Transverse colon (tissue), 4 donors: ENCODE measurements around the gene MSANTD3. TPM values are rescaled to one million over a fixed set of nuclear protein-coding genes. Genes with fewer than 3 reads are reported as not detected.
"Not testable (repeated sequence)": the region's sequence is repeated elsewhere in the genome, so short reads cannot be mapped to it uniquely, and the experiment has no call there.

Experiments used
- DNase-seq: peaks from one replicate; pipeline ENCODE4 v3.0.0-alpha.2; 2019
- H3K27ac ChIP-seq, 4 donors: fragments of 200-600 bp; sonication (generic); 2 replicates each; pipeline ENCODE4 v1.5.1; 2016 to 2018; ENCODE audit warnings: inconsistent platforms in 4 of 4
- H3K27me3 ChIP-seq: fragments of 200-600 bp; sonication (generic); 2 replicates; pipeline ENCODE4 v1.5.1; 2017; ENCODE audit warnings: inconsistent platforms
- H3K36me3 ChIP-seq, 4 donors: fragments of 200-600 bp; sonication (generic); 2 replicates each; pipeline ENCODE4 v1.5.1; 2017 to 2019; ENCODE audit warnings: inconsistent platforms in 4 of 4
- H3K4me1 ChIP-seq, 4 donors: fragments of 200-600 bp; sonication (generic); 2 replicates each; pipeline ENCODE4 v1.5.1; 2017 to 2020; ENCODE audit warnings: inconsistent platforms in 4 of 4
- H3K4me3 ChIP-seq, 4 donors: fragments of 200-600 bp; sonication (generic); 1 replicate in 1 of 4; 2 replicates in 3 of 4; pipeline versions ENCODE4 v1.5.1 to v1.6.1; 2017 to 2019; ENCODE audit warnings: inconsistent platforms in 4 of 4
- H3K9me3 ChIP-seq, 2 donors: fragments of 200-600 bp; sonication (generic); 2 replicates each; pipeline ENCODE4 v1.5.1; 2017 to 2019; ENCODE audit warnings: inconsistent platforms in 2 of 2
- EP300 ChIP-seq: sonication (generic); formaldehyde crosslinking; IDR thresholded peaks from one replicate; pipeline ENCODE4 v1.6.1; 2017; ENCODE audit warnings: antibody characterized with exemption, low read depth
- POLR2A ChIP-seq: fragments of 450-650 bp; IDR thresholded peaks from one replicate; pipeline ENCODE4 v1.6.1; 2016; ENCODE audit warnings: antibody characterized with exemption, mild to moderate bottlenecking, moderate library complexity
- POLR2AphosphoS5 ChIP-seq, 3 donors: sonication (generic); formaldehyde crosslinking; IDR thresholded peaks; one replicate each; pipeline ENCODE4 v1.6.1; 2016; ENCODE audit warnings: antibody characterized with exemption in 3 of 3
- WGBS, 2 donors: methylation state at CpG; one replicate each; pipeline ENCODE4 v1.1.5; 2018; ENCODE audit warnings: low coverage in 1 of 2; 5-methylcytosine and 5-hydroxymethylcytosine counted together
- in situ Hi-C, 4 donors: fragments of 200-750 bp; cut with MboI; loops; one replicate each; pipeline versions ENCODE4 v1.15.0 to v1.15.1; 2017; ENCODE audit warnings: low sequenced_read_pairs in 3 of 4, low pct_ligation_motif_present in 1 of 4, low pct_unique_long_range_greater_than_20kb in 1 of 4
- intact Hi-C: fragments of 100-400 bp; cut with DNase I; formaldehyde crosslinking; loops from one replicate; pipeline ENCODE4 v1.15.1; 2023; ENCODE audit warnings: low total_unique reads
- total RNA-seq, 4 donors: library from RNA; depleted of rRNA; stranded (reverse); fragments of >200 nt; gene quantifications; one replicate each; pipeline ENCODE4 v1.1.0, GENCODE V29; 2016
- TF ChIP-seq, protein P1 (sequence below), 5 experiments: fragments of 200-600 bp in 3 of 5; fragments of 450-650 bp in 2 of 5; sonication (generic) in 3 of 5; IDR thresholded peaks; 1 replicate in 2 of 5; 2 replicates in 3 of 5; pipeline ENCODE4 v1.5.1; 2016 to 2017; ENCODE audit warnings: antibody characterized with exemption in 5 of 5, inconsistent platforms in 3 of 5, mild to moderate bottlenecking in 2 of 5, moderate library complexity in 1 of 5

Gene MSANTD3
- total RNA-seq, 4 donors from 2014 or later, result 7.1 to 26.3 (median 10.5) TPM

DNA sequence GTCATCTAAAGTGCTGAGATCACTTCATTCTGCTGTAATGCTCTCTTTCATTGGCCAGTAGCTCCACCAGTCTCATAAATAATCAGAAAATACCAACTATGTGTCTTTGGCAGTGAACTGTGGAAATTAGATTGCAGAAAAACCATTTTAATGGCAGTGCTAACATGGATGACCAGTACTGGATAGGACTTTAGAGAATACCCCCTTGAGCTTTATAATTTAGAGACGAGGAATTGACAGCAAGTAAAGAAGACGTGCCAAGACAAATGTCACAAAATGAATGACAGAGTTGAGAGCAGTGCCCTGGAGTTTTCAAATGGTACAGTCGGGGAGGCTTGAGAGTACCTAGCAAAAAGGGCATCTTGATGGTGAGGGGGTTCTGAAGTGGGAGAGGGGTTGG lies 5.8 kb downstream of the MSANTD3 start:
- no peak overlapping the region for H3K27ac ChIP-seq
- intact Hi-C loops, result loop anchor here (10.0 kb wide), 1 partner anchor 78 kb away; the partner anchor contains the start of gene TEX10
- no peaks in the 10 kb centered on the region for H3K27me3 ChIP-seq
- WGBS, 2 donors, result 96% methylated on average over 3 of the region's 3 CpGs; no CpG with 5 or more reads in 1 of the 2 donors
- H3K36me3 ChIP-seq, result no peaks in the 10 kb centered on the region
- peaks cover 4 to 19% (median 9%) of the 10 kb centered on the region in 4 donors for H3K4me1 ChIP-seq
- DNase-seq, result no peak
- no peak overlapping the region for H3K4me3 ChIP-seq
- no peaks in the 10 kb centered on the region for H3K9me3 ChIP-seq
- in situ Hi-C loops, result no loop called here
- TF ChIP-seq POLR2AphosphoS5 (IDR thresholded peaks at IDR 0.05) (no peak), EP300 (no peak), POLR2A (no peak)
- TF ChIP-seq, protein P1, sequence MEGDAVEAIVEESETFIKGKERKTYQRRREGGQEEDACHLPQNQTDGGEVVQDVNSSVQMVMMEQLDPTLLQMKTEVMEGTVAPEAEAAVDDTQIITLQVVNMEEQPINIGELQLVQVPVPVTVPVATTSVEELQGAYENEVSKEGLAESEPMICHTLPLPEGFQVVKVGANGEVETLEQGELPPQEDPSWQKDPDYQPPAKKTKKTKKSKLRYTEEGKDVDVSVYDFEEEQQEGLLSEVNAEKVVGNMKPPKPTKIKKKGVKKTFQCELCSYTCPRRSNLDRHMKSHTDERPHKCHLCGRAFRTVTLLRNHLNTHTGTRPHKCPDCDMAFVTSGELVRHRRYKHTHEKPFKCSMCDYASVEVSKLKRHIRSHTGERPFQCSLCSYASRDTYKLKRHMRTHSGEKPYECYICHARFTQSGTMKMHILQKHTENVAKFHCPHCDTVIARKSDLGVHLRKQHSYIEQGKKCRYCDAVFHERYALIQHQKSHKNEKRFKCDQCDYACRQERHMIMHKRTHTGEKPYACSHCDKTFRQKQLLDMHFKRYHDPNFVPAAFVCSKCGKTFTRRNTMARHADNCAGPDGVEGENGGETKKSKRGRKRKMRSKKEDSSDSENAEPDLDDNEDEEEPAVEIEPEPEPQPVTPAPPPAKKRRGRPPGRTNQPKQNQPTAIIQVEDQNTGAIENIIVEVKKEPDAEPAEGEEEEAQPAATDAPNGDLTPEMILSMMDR (IDR thresholded peaks at IDR 0.05), result no peak

DNA sequence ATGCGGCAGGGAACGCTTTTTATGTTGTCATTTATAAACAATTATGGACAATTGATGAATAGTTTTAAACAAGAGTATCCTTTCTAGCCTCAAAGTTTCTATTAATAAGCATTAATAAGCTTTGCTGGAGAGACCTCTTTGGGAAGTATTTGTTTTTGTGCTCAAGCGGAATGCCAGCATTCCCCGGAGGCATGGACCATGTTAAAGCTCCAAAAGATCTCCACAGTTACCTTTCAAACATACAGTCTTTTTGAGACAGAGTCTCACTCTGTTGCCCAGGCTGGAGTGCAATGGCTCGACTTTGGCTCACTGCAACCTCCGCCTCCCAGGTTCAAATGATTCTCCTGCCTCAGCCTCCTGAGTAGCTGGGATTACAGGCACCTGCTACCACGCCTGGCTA lies 9.6 kb downstream of the MSANTD3 start:
- TF ChIP-seq POLR2A, result no peak
- TF ChIP-seq, protein P1 (IDR thresholded peaks at IDR 0.05), result no peak
- no peak for TF ChIP-seq POLR2AphosphoS5 (IDR thresholded peaks at IDR 0.05)
- no peak for TF ChIP-seq EP300
- in situ Hi-C loops, result no loop called here
- WGBS, 2 donors, result 89% methylated on average over 7 of the region's 7 CpGs

DNA sequence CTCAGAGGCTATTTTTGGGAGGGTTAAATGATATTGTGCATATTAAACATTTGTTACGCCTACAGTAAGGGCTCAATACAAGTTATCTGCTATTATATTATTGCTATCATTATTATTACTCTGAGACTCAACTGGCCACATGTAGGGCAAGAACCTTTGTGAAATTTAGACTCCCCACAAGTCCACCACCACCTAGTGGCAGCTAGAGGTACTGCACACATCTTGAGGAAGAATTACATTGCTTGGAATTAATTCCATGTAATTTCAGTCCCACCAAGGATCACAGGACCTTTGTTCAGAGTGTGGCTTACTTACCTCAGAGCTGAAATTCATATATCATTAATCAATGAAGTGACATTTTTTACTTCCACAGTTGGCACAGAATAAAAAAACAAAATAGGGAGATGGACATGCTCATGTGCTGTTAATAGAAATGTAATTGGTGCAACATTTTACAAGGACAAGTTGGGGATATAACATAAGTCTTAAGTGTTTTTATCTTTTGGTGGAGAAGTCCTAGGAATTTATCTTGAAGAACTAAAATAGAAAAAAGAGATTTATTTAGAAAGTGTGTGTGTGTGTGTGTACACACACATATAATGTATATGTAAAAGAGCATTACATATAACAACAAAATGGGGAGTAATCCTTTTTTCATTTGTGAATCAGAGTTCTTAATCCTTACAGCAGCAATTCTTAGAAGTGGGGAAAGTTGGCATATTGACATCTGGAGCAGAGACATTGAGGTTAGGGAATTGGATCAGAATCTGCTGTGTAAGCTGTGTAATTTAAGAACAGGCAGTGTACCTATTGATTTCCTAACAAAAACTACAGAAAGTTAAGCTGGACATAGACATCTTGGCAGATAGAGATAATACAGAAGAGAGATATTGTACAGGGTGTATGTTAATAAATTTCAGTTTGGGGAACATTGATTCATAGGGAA lies 11.2 kb downstream of the MSANTD3 start:
- in situ Hi-C loops, result no loop called here
- no peak for TF ChIP-seq POLR2AphosphoS5 (IDR thresholded peaks at IDR 0.05)
- TF ChIP-seq, protein P1 (IDR thresholded peaks at IDR 0.05), result peak; percentile 82 to 99 (median 96)
- Histone ChIP-seq H3K27ac (no peak overlapping the region), H3K36me3 (no peaks in the 10 kb centered on the region), H3K4me1 (no peaks in the 10 kb centered on the region), H3K27me3 (no peaks in the 10 kb centered on the region), H3K9me3 (no peaks in the 10 kb centered on the region), H3K4me3 (no peak overlapping the region)
- WGBS, 2 donors, result 79 to 83% methylated on average over 1 of the region's 1 CpG
- intact Hi-C loops, result loop anchor here (10.0 kb wide), 1 partner anchor 83 kb away; the partner anchor contains the start of gene TEX10
- DNase-seq, result peak; percentile 76

More for the DNA sequence above, 9.6 kb downstream of the MSANTD3 start:
- no peaks in the 10 kb centered on the region for H3K36me3 ChIP-seq
- no peaks in the 10 kb centered on the region for H3K9me3 ChIP-seq
- H3K4me3 ChIP-seq, result no peak overlapping the region
- H3K27ac ChIP-seq, result no peak overlapping the region
- no peaks in the 10 kb centered on the region for H3K27me3 ChIP-seq
- intact Hi-C loops, result loop anchor here (10.0 kb wide), 1 partner anchor 82 kb away; the partner anchor contains the start of gene TEX10
- H3K4me1 ChIP-seq, result no peaks in the 10 kb centered on the region
- DNase-seq, result no peak

DNA sequence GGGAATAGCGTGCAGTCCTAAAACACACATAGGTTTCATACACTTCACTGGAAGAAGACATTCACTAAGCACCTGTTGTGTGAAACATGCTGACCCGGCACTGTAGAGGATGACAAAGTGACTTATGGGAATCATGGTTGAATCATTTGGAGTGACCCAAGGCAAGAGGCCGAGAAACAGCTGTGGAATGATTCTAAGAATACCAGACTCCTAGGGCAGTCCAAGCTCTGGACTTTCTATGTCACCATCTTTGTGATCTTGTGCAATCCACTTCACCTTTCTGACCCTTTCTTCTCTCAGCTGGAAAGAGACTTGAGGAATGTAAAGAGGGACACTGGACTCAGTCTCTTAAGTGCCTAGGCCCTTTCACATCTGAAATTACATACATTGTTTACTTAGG lies 13.1 kb downstream of the MSANTD3 start:
- Histone ChIP-seq H3K36me3 (no peaks in the 10 kb centered on the region), H3K4me3 (no peak overlapping the region), H3K9me3 (no peaks in the 10 kb centered on the region), H3K4me1 (peaks cover 0 to 6% (median 0%) of the 10 kb centered on the region in 4 donors), H3K27me3 (no peaks in the 10 kb centered on the region), H3K27ac (no peak overlapping the region)
- TF ChIP-seq POLR2A (no peak), POLR2AphosphoS5 (IDR thresholded peaks at IDR 0.05) (no peak), EP300 (no peak)
- TF ChIP-seq, protein P1 (IDR thresholded peaks at IDR 0.05), result no peak
- DNase-seq, result no peak
- 94 to 100% methylated on average over 3 of the region's 3 CpGs for WGBS, 2 donors
- in situ Hi-C loops, result no loop called here
- intact Hi-C loops, result no loop called here

DNA sequence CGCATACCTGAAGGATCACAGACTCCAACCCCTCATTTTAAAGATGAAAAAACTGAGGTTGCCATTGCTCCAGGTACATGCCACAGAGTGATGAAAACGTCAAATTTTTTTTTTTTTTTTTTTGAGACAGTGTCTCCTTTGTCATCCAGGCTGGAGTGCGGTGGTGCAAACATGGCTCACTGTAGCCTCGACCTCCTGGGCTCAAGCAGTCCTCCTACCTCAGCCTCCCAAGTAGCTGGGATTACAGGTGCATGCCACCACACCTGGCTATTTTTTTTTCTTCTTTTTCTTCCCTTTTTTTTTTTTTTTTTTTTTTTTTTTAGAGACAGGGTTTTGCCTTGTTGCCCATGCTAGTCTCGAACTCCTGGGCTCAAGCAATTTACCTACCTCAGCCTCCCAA lies 13.5 kb downstream of the MSANTD3 start:
- DNase-seq, H3K9me3 ChIP-seq, H3K36me3 ChIP-seq, H3K27me3 ChIP-seq, H3K27ac ChIP-seq, H3K4me1 ChIP-seq, in situ Hi-C loops, intact Hi-C loops, H3K4me3 ChIP-seq: not testable (repeated sequence)
- WGBS, 2 donors, result 92 to 100% methylated on average over 2 to 5 of the region's 5 CpGs
